Left hindlimb (tissue), 1 donor: ENCODE data around the gene MAP3K12.

ENCODE experiments used
- DNase-seq: peaks from one replicate; pipeline ENCODE4 v3.0.0-alpha.2; 2018

The MAP3K12 gene

DNA sequence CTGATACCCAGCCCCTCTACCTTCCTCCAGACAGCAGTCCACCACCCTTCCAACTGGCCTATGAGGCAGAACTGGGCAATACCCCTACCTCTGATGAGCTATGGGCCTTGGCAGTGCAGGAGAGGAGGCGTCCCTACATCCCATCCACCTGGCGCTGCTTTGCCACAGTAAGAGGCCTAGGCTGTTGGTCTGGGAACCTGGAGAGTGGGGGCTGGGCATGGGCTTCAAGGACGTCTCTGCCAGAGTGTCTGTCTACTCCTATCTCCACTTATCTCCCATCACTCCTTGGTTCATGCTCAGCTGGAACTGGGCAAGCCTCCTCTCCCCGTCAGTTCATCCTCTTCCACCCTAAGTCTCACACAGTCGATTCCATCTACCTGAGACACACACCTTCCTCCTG is 69.1 kb downstream of the MAP3K12 start:
- DNase-seq, result no peak
